ENCODE results near the gene DOCK2.

DNA sequence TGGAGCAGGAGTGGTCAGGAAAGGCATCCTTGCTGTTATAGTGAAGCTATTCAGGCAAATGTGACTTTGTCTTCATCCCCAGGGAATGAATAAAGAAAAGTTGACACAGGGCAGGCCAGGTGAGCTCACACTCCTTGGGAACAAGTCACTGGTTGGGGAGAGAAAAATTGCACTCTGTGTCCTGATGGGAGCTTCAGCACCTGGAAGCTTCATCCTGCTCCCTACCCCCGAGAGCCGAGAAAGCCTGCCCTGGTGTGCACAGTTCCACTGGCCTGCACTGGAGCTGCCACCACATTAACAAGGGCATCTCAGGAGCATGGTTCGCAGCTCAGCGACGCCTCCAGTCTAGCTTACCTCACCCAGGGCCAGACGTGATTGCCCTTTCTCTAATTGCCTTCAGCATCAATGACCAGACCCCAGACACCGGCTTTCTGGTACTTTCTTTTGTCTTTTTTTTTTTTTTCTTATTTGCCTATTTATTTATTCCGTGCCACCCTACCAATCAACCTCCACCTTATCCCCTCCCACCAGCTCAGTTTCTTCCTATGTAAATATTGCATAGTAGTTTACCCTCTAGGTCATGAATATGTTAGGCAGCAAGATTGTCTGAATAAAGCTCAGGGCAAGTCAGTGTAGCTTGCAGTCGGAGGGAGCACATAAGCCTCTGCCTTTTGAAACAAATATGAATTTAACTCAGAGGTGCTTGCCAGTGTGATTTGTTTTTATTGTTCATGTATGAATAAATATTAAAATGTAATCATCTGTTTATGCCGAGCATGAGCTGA lies 87.4 kb downstream of the DOCK2 start:
- TF ChIP-seq, protein P1, sequence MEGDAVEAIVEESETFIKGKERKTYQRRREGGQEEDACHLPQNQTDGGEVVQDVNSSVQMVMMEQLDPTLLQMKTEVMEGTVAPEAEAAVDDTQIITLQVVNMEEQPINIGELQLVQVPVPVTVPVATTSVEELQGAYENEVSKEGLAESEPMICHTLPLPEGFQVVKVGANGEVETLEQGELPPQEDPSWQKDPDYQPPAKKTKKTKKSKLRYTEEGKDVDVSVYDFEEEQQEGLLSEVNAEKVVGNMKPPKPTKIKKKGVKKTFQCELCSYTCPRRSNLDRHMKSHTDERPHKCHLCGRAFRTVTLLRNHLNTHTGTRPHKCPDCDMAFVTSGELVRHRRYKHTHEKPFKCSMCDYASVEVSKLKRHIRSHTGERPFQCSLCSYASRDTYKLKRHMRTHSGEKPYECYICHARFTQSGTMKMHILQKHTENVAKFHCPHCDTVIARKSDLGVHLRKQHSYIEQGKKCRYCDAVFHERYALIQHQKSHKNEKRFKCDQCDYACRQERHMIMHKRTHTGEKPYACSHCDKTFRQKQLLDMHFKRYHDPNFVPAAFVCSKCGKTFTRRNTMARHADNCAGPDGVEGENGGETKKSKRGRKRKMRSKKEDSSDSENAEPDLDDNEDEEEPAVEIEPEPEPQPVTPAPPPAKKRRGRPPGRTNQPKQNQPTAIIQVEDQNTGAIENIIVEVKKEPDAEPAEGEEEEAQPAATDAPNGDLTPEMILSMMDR (IDR thresholded peaks at IDR 0.05), result no peak
- TF ChIP-seq EZH2phosphoT487 (IDR thresholded peaks at IDR 0.05), result no peak
- TF ChIP-seq EZH2 (IDR thresholded peaks at IDR 0.05), result no peak

Measured in neural progenitor cell (in vitro differentiated cells).